ENCODE results near the gene EDA.

The EDA gene

DNA sequence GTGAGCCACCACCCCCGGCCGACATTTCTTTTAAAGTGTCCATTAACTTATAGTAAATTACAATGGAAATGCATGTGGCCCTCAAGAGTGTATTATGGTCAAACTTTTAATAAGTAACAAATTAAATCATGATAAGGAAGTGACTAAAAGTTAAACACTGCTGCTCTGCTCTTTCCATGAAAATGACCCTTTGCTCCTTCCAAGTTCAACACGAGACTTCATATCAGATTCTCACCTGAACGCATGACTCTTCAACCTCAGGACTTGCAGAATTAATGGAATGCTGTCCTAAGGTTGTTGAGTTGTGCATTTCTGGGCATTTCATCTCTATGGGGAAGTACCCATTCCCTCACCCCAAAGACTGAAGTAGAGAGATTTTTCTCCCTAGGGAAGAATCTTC, 406.7 kb downstream of the EDA start:
- no peak for DNase-seq (ENCODE audit: low read depth in 1 of 2, low spot score in 1 of 2)

GRCh38 chrX:70025464-70025863, 409.6 kb downstream of the EDA start:
- DNase-seq (ENCODE audit: low read depth in 1 of 2, low spot score in 1 of 2), result no peak

- DNase-seq (ENCODE audit: low read depth in 1 of 2, low spot score in 1 of 2), result no peak
These were observed 410.4 kb downstream of the EDA start for GRCh38 chrX:70026112-70026850.

GRCh38 chrX:70026851-70027200, 410.9 kb downstream of the EDA start:
- DNase-seq (ENCODE audit: low read depth in 1 of 2, low spot score in 1 of 2), result no peak

DNA sequence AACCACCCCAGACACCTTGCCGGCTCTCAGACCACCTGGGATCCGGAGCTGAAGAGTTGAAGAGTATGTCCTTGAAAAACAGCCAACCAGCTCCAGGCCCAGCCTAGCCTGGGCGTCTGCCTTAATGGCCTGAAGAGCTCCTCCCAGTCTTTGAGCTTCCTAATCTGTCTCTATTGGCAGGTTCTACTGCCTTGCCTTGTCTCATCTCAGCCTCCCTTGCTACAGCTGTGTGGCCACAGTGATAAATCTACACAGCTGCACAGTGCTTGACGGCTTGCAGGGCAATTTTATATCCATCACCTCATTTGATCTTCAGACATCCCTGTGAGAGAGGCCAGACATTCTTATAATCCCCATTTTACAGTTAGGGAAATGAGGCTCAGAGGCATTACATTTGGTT, 413.9 kb downstream of the EDA start:
- DNase-seq (ENCODE audit: low read depth in 1 of 2, low spot score in 1 of 2), result no peak

DNA sequence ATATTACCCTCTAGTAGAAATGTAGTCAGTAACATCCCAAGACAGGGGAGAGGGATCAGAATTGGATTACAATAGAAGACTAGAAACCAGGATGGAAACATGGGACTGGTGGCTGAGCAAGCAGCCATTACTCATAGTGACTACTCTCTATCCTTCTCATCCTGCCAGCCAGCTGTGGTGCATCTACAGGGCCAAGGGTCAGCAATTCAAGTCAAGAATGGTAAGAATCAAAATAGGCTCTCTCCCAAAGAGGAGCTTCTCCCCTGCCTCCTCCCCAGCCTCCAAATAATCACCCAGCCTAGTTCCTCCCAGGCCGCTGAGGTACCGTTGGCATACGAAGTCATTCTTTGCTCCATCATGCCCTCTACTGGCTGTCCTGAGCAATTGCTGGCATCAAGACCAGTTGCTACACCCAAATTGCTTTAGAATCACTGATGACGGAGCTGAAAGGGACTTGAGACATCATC, 414.4 kb downstream of the EDA start:
- peak in 1 of 2 donors; percentile 9 for DNase-seq (ENCODE audit: low read depth in 1 of 2, low spot score in 1 of 2)

GRCh38 chrX:70032792-70033191, 416.9 kb downstream of the EDA start:
- DNase-seq (ENCODE audit: low read depth in 1 of 2, low spot score in 1 of 2), result no peak

GRCh38 chrX:70033348-70034051, 417.6 kb downstream of the EDA start:
- no peak for DNase-seq (ENCODE audit: low read depth in 1 of 2, low spot score in 1 of 2)

GRCh38 chrX:70034646-70035045, 418.7 kb downstream of the EDA start:
- DNase-seq (ENCODE audit: low read depth in 1 of 2, low spot score in 1 of 2), result no peak

DNA sequence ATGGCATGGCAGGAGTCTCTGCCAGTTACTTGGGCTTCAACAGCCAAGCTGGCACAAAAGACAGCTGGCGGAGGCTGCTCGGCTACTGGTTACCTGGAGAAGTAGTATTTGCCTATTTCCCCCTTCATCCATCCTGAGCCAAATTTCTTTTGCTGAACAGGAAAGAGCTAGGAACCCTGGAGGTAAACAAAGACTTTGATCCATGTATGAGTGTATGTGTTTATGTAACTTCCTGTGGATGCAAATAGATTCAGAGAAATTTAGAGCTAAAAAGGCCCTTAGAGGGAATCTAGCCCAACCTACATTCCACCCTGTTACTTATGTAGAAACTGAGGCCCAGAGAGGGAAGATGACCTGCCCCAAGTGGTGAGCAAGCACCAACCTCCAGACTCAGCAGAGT, 422.6 kb downstream of the EDA start:
- DNase-seq (ENCODE audit: low read depth in 1 of 2, low spot score in 1 of 2), result no peak

DNA sequence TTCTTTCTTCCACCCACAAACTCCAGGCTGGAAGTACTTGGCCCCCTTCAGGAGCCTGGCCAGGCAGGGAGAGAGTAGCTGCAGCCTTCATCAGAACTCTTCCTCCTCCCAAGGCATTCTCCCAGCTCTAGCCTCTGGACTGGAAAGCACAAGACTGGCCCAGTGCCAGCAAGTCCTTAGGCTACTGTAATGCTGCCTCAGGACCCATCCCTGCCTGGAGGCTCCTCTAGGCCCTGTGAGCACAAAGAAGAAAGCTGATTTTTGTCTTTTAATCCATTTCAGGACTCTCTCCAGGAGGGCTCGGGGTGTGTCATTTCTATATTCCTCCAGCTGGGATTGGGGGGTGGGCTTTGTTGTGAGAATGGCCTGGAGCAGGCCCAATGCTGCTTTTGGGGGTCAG, 423.0 kb downstream of the EDA start:
- DNase-seq (ENCODE audit: low read depth in 1 of 2, low spot score in 1 of 2), result no peak

GRCh38 chrX:70039758-70040157, 423.8 kb downstream of the EDA start:
- DNase-seq (ENCODE audit: low read depth in 1 of 2, low spot score in 1 of 2), result no peak

DNA sequence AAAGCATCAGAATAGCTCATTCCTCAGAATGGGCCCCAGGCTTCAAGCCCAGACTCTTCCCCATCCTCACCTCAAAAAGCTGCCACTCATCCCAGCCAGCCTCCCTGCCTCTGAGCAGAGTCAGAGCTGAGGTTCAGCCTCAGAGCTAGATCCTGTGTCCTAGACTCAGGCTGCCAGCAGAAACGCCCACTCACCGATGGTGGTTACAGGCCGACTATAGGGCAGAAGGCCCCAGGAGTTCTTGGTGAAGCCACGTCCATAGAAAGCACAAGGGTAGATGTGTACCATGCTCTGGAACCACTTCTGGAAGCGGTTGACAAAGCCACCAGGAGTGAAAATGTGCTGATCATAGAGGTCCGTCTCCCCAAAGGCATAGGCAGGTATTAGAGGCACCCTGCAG, 426.1 kb downstream of the EDA start:
- no peak for DNase-seq (ENCODE audit: low read depth in 1 of 2, low spot score in 1 of 2)

GRCh38 chrX:70042399-70043371, 426.8 kb downstream of the EDA start:
- DNase-seq (ENCODE audit: low read depth in 1 of 2, low spot score in 1 of 2), result no peak

GRCh38 chrX:70043685-70044084, 427.8 kb downstream of the EDA start:
- no peak for DNase-seq (ENCODE audit: low read depth in 1 of 2, low spot score in 1 of 2)

DNA sequence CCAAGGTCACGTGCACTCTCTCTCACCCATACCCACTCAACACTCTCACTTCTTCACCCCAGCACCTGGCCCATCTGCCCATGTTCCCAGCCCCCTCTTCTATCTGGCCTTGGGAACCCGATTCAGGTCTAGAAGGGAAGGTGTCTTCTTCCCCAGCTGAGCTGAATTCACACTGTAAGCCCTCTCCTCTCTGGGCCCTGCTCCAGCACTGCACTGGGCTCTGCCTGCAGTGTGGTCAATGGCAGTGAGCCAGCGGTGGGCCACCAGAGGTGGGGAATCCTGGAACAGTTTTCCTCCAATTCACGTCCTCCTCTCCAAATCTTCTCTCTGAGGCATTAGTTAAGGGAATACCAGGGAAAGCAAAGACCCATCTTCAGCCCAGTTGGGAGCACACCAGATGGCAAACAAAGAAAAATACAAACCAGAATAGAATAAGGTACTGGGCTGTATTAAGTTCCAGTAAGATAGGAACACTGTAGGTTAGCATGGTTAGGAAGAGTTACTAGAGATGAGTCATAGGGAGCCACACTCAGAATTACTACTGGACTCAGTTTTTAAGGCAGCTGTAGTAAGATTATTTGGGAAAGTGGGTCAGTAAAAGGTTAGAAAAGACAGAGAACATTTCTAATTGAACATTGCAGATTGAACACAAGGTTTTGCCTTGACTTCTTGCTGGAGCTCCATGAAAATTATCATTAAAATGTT, 428.8 kb downstream of the EDA start:
- DNase-seq (ENCODE audit: low read depth in 1 of 2, low spot score in 1 of 2), result no peak

- no peak for DNase-seq (ENCODE audit: low read depth in 1 of 2, low spot score in 1 of 2)
These were observed 431.1 kb downstream of the EDA start for GRCh38 chrX:70046978-70047377.

GRCh38 chrX:70049406-70049805, 433.5 kb downstream of the EDA start:
- DNase-seq (ENCODE audit: low read depth in 1 of 2, low spot score in 1 of 2), result no peak

DNA sequence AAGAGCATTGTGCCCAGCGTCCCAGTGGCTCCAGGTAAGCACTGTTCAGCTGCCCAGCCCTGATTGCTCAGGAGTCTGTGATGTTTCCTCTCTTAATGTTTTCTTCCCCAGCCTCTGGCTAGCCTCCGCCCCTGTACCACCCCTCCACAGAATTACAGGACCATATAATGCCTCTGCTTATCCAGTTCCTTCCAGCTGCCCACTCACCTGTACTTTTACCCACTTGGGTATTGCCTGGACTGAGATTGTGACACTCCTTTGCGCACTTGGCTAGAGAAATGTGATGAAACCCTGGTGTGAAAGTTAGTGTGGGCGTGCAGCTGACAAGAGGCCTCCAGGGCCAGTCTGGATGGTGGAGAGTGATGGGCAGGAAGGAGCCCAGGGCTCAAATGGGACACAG, 434.0 kb downstream of the EDA start, which contains the start of gene AWAT2:
Gene AWAT2 (minus strand): TSS at position 14 of the 400 bp plus-strand sequence. CDS start 6 bp downstream, at position 8.
- no peak for DNase-seq (ENCODE audit: low read depth in 1 of 2, low spot score in 1 of 2)

DNA sequence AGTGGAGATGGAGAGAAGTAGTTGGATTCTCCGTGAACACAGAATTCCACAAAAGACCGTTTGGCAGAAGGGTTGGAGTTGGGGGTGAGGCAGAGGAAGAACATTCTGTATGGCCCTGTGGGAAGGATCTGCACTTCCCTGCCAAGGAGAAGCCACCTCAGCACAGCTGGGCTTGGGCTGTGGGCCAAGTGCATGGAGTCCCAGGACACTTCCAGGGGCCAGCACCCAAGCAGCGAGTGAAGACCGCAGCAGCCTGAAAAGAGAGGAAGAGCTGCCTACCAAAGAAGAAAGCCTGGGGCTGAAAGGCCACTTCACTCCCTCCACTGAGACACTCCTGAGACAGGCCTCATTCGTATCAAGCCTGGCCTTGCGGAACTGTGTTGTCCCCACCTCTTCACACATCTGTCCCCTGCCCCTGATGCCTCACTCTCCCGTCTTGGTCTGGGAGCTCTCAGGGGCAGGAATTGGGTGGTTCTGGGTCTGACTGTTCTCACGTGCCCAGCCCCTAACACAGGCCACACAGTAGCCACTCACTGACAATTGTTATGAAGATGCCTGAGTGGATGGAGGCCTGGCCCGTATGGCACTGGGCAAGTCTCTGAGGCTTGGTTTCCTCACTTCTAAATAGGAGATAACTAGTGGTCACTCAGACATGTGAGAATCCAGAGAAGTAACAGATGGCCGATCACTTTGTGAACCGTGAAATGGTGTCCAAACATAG, 437.1 kb downstream of the EDA start:
- no peak for DNase-seq (ENCODE audit: low read depth in 1 of 2, low spot score in 1 of 2)

Measured in stimulated activated CD4-positive, alpha-beta T cell treated with anti-CD3 and anti-CD28 coated beads, Interleukin-15, amount 100 ng/mL, for 1 hour (primary cell).